Activated B cell treated with CpG ODN at 0.5 μM for 24 hours (primary cell): ENCODE measurements around the gene WDR13. TPM values are rescaled to one million over a fixed set of nuclear protein-coding genes. Genes with fewer than 3 reads are reported as not detected.

Experiments used
- ATAC-seq: fragments of 200-7000 bp; cut with Tn5 transposase; one replicate; pipeline ENCODE4 v1.10.0; 2021; ENCODE audit warnings: low read depth, mild to moderate bottlenecking, moderate library complexity
- CTCF ChIA-PET: fragments of 350-600 bp; sonication (Branson Sonifier 250); formaldehyde crosslinking; loops from one replicate; lab custom pipeline; 2021; ENCODE audit warnings: antibody characterized with exemption; lab: Charles Lee
- POLR2A ChIA-PET: fragments of 350-600 bp; sonication (Branson Sonifier 250); formaldehyde crosslinking; loops from one replicate; lab custom pipeline; 2021; ENCODE audit warnings: antibody characterized with exemption; lab: Charles Lee
- DNase-seq: peaks from one replicate; pipeline ENCODE4 v3.0.0; 2022
- H3K27ac Mint-ChIP-seq: one replicate; pipeline ENCODE4 v1.8.0; 2020; ENCODE audit warnings: mixed read lengths
- H3K27me3 Mint-ChIP-seq: one replicate; pipeline ENCODE4 v1.8.0; 2021; ENCODE audit warnings: mixed read lengths
- H3K36me3 Mint-ChIP-seq: one replicate; pipeline ENCODE4 v1.8.0; 2021; ENCODE audit warnings: low read depth, mixed read lengths
- H3K4me1 Mint-ChIP-seq: one replicate; pipeline ENCODE4 v1.8.0; 2021; ENCODE audit warnings: mixed read lengths
- H3K4me3 Mint-ChIP-seq: one replicate; pipeline ENCODE4 v1.8.0; 2020; ENCODE audit warnings: mild to moderate bottlenecking, mixed read lengths
- H3K9me3 Mint-ChIP-seq: one replicate; pipeline ENCODE4 v1.8.0; 2020; ENCODE audit warnings: mixed read lengths
- CTCF ChIP-seq: fragments of 200-600 bp; IDR thresholded peaks from one replicate; pipeline ENCODE4 v1.8.0; 2022; ENCODE audit warnings: antibody characterized with exemption, mild to moderate bottlenecking
- intact Hi-C: fragments of 100-400 bp; cut with micrococcal nuclease; formaldehyde crosslinking; loops from one replicate; pipeline ENCODE4 v1.15.1; 2024
- total RNA-seq: library from RNA; stranded (reverse); gene quantifications from 2 replicates; pipeline ENCODE4 v1.2.3, GENCODE V29; 2022

WDR13 gene
- total RNA-seq, 1 donor from 2014 or later: 73.4 TPM

GRCh38 chrX:48611703-48612102 lies 14.4 kb downstream of the WDR13 start:
- no peaks in the 10 kb centered on the region for H3K36me3 Mint-ChIP-seq
- ChIA-PET CTCF (no interaction called here), POLR2A (no interaction called here)
- DNase-seq (no peak), ATAC-seq (no peak)
- intact Hi-C loops: no loop called here
- H3K27ac Mint-ChIP-seq: no peak overlapping the region
- H3K4me1 Mint-ChIP-seq: no peaks in the 10 kb centered on the region
- no peak overlapping the region for H3K4me3 Mint-ChIP-seq
- no peak for TF ChIP-seq CTCF
- H3K9me3 Mint-ChIP-seq: no peaks in the 10 kb centered on the region
- no peaks in the 10 kb centered on the region for H3K27me3 Mint-ChIP-seq

DNA sequence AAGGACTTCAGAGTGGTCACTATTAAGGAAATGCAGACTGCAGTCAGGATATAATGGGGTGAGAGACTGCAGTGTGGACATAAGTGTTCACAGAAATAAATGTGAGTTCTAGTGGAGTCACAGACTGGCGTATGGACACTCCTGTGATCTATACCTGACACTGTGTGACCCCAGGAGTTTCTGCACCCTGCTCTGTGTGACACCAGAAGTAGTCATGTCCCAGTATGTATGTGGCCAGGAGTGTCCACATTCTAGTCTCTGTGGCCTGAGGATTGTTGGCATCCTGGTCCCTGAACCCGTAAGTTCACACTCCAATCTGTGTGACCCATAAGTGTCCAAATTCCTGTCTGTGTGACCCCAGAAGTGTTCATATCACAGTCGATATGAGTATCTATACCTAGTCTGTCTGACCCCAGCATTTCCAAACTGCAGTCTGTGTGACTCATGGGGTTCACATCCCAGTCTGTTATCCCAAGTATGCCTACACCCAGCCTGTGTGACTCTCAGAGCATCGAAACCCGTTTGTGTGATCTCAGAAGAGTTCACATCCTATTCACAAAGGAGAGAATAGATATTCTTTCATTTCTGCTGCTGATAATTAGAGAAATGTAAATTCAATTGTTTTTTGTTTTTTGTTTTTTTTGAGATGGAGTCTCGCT lies 16.3 kb downstream of the WDR13 start:
- H3K4me1 Mint-ChIP-seq: no peaks in the 10 kb centered on the region
- CTCF ChIA-PET: no interaction called here
- ATAC-seq (no peak), DNase-seq (no peak)
- H3K9me3 Mint-ChIP-seq: no peaks in the 10 kb centered on the region
- H3K27ac Mint-ChIP-seq: no peak overlapping the region
- H3K36me3 Mint-ChIP-seq: no peaks in the 10 kb centered on the region
- TF ChIP-seq CTCF: no peak
- POLR2A ChIA-PET: no interaction called here
- H3K27me3 Mint-ChIP-seq: peaks cover 4% of the 10 kb centered on the region
- intact Hi-C loops: no loop called here
- H3K4me3 Mint-ChIP-seq: no peak overlapping the region

- H3K27ac Mint-ChIP-seq: no peak overlapping the region
- DNase-seq: no peak
- peaks cover 4% of the 10 kb centered on the region for H3K27me3 Mint-ChIP-seq
- ATAC-seq: no peak
- H3K4me3 Mint-ChIP-seq: no peak overlapping the region
- no peak for TF ChIP-seq CTCF
- no peaks in the 10 kb centered on the region for H3K4me1 Mint-ChIP-seq
- H3K36me3 Mint-ChIP-seq: no peaks in the 10 kb centered on the region
- H3K9me3 Mint-ChIP-seq: no peaks in the 10 kb centered on the region
- ChIA-PET CTCF (no interaction called here), POLR2A (no interaction called here)
- intact Hi-C loops: no loop called here
Measured at GRCh38 chrX:48616576-48616975, 19.3 kb downstream of the WDR13 start.

DNA sequence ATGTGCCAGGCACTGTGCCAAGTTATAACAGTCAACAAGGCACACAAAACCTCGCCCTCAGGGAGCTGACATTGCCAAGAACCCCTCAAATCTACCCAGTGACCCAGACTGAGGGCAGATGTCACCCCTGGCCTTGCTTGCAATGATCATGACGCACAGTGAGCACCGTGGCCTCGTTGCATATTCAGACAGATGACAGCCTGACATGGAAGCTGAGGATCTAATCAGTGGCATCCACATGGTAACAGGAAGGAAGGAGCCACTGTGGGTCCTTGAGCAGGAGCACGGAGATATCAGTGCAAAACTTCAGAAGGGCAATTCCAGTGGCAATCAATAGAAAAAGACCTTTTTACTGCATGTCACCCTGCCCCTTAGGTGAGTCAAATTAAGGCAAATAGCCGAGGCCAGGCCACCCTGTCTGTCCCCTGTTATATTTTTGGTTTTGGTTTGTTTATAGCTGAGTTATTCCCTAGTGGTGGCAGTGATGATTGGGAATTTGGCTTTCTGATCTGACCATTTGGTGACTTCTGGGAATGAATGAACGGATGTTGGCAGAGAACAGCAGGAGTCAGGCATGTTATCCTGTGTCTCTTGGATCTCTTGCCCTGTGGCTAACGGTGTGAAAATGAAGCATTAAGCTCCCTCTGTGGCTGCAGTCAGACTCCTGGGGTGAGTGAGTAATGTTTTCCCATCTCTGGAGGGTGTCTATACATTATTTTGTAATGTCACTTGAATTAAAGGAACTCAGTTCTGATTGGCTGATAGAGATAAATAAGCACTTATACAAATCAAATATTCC lies 20.4 kb downstream of the WDR13 start:
- CTCF ChIA-PET: no interaction called here
- Mint-ChIP-seq H3K27ac (no peak overlapping the region), H3K4me1 (no peaks in the 10 kb centered on the region), H3K36me3 (no peaks in the 10 kb centered on the region), H3K4me3 (no peak overlapping the region), H3K27me3 (peaks cover 4% of the 10 kb centered on the region), H3K9me3 (no peaks in the 10 kb centered on the region)
- DNase-seq (no peak), ATAC-seq (no peak)
- TF ChIP-seq CTCF: no peak
- POLR2A ChIA-PET: no interaction called here
- intact Hi-C loops: no loop called here
